ENCODE data around the gene CEPT1. TPM values are rescaled to one million over a fixed set of nuclear protein-coding genes. Genes with fewer than 3 reads are reported as not detected.

CEPT1 gene
- total RNA-seq, 1 experiment from 2014 or later = 34.2 TPM

DNA sequence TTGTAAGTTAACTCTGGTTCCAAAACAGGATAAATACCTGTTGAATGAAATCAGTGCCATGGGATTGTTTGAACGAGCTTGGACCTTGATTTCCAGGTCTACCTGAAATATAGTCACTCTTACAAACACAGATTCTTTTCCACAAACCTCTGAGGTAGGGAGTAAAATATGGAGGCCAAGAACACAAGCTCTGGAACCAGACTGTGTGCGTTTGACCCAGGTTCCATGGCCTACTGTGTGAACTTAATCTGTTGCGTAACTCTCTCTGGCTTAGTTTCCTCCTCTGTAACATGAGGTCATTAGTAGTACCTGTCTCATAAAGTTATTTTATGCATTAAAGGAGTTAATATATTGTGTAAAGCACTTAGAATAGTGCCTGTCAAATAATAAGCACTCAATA, 35.3 kb downstream of the CEPT1 start (continued):
- no peak for TF ChIP-seq EZH2phosphoT487 (IDR thresholded peaks at IDR 0.05; ENCODE audit: borderline replicate concordance)

GRCh38 chr1:111176678-111177077, 36.7 kb downstream of the CEPT1 start:
- no TSS peak for BruUV-seq (replicated peaks)
- ATAC-seq = no peak
- H3K4me1 ChIP-seq (ENCODE audit: control insufficient read depth in 1 of 2, insufficient read depth in 2 of 2, low read length in 2 of 2) = no peaks in the 10 kb centered on the region
- no peak for DNase-seq (ENCODE audit: low read depth, low spot score)
- no peaks in the 10 kb centered on the region for H3K27me3 ChIP-seq (ENCODE audit: insufficient read depth, low read length)
- no peak overlapping the region for H2AFZ ChIP-seq (ENCODE audit: low read depth, low read length, poor library complexity, severe bottlenecking)
- H3K9me2 ChIP-seq (ENCODE audit: insufficient read depth) = no peaks in the 10 kb centered on the region
- ChIA-PET CTCF (no interaction called here), POLR2A (no interaction called here), RAD21 (ENCODE audit: low non-redundant PET in 1 of 2, low total read pairs in 2 of 2, uncharacterized antibody in 2 of 2, unreplicated experiment in 2 of 2) (no interaction called here)
- H3K9ac ChIP-seq (ENCODE audit: low read length) = no peak overlapping the region
- H3K9me3 ChIP-seq (ENCODE audit: control insufficient read depth in 1 of 2, insufficient read depth in 1 of 2, low read depth in 1 of 2, low read length in 2 of 2) = no peaks in the 10 kb centered on the region
- H3K36me3 ChIP-seq (ENCODE audit: control insufficient read depth in 1 of 2, insufficient read depth in 2 of 2, low read length in 2 of 2) = peaks cover 8 to 11% of the 10 kb centered on the region in 2 experiments; a peak in 2 of 4 replicates
- TF ChIP-seq SRF (IDR thresholded peaks at IDR 0.05; ENCODE audit: low read depth) (no peak), CEBPB (IDR thresholded peaks at IDR 0.05; ENCODE audit: low read depth) (no peak), RAD21 (IDR thresholded peaks at IDR 0.05; ENCODE audit: low read depth) (no peak), JUND (IDR thresholded peaks at IDR 0.05) (no peak), EZH2phosphoT487 (IDR thresholded peaks at IDR 0.05; ENCODE audit: borderline replicate concordance) (no peak), FOSL1 (IDR thresholded peaks at IDR 0.05; ENCODE audit: low read depth) (no peak), ZBTB33 (IDR thresholded peaks at IDR 0.05; ENCODE audit: extremely low read depth, insufficient replicate concordance, low read length) (no peak), POLR2A (IDR thresholded peaks at IDR 0.05; ENCODE audit: borderline replicate concordance, extremely low read depth, insufficient read depth, insufficient read length) (no peak), TCF7L2 (IDR thresholded peaks at IDR 0.05; ENCODE audit: borderline replicate concordance, extremely low read depth, insufficient read depth, insufficient read length) (no peak), SIN3A (IDR thresholded peaks at IDR 0.05; ENCODE audit: low read depth) (no peak), CBX3 (IDR thresholded peaks at IDR 0.05; ENCODE audit: low read depth) (no peak), REST (IDR thresholded peaks at IDR 0.05; ENCODE audit: low read depth) (no peak), ELF1 (IDR thresholded peaks at IDR 0.05; ENCODE audit: borderline replicate concordance, low read depth) (no peak), ZNF274 (IDR thresholded peaks at IDR 0.05; ENCODE audit: low read depth, low read length) (no peak), SP1 (IDR thresholded peaks at IDR 0.05; ENCODE audit: low read depth) (no peak)
- TF ChIP-seq, protein P1, sequence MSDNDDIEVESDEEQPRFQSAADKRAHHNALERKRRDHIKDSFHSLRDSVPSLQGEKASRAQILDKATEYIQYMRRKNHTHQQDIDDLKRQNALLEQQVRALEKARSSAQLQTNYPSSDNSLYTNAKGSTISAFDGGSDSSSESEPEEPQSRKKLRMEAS (IDR thresholded peaks at IDR 0.05) = no peak
- TF ChIP-seq, protein P2, sequence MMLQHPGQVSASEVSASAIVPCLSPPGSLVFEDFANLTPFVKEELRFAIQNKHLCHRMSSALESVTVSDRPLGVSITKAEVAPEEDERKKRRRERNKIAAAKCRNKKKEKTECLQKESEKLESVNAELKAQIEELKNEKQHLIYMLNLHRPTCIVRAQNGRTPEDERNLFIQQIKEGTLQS (IDR thresholded peaks at IDR 0.05) = no peak
- intact Hi-C loops (cut with micrococcal nuclease) = no loop called here
- H3K4me2 ChIP-seq (ENCODE audit: low read length) = no peak overlapping the region
- no peaks in the 10 kb centered on the region for H3K79me2 ChIP-seq (ENCODE audit: insufficient read depth, low read length)
- H4K20me1 ChIP-seq (ENCODE audit: insufficient read depth) = no peaks in the 10 kb centered on the region
- no peak overlapping the region for H3K27ac ChIP-seq (ENCODE audit: low read depth, low read length)
- no peak overlapping the region for H3K4me3 ChIP-seq (replicated peaks in 1 of 2; ENCODE audit: low read depth in 1 of 2, low read length in 2 of 2)
